Spleen (tissue), 11 donors: Measurements from ENCODE around the gene CRNKL1. TPM values are rescaled to one million over a fixed set of nuclear protein-coding genes. Genes with fewer than 3 reads are reported as not detected.

Experiments
- DNase-seq: peaks from one replicate; pipeline ENCODE4 v3.0.0-alpha.2; 2020
- H3K27ac ChIP-seq, 8 donors: fragments of 200-600 bp; sonication (generic) in 7 of 8; 1 replicate in 4 of 8; 2 replicates in 4 of 8; pipeline versions ENCODE4 v1.5.0 to v1.8.0; 2016 to 2021; ENCODE audit warnings: inconsistent platforms in 4 of 8, mild to moderate bottlenecking in 4 of 8, moderate library complexity in 1 of 8
- H3K27me3 ChIP-seq, 7 donors: fragments of 200-600 bp; sonication (generic) in 6 of 7; replicated peaks in 1 of 7; 1 replicate in 4 of 7; 2 replicates in 3 of 7; pipeline versions ENCODE4 v1.5.0 to v1.8.0; 2016 to 2021; ENCODE audit warnings: inconsistent platforms in 3 of 7, mild to moderate bottlenecking in 1 of 7
- H3K36me3 ChIP-seq, 6 donors: fragments of 200-600 bp; sonication (generic) in 5 of 6; 1 replicate in 4 of 6; 2 replicates in 2 of 6; pipeline versions ENCODE4 v1.5.0 to v1.8.0; 2016 to 2021; ENCODE audit warnings: inconsistent platforms in 2 of 6
- H3K4me1 ChIP-seq, 6 donors: fragments of 200-600 bp; sonication (generic) in 5 of 6; 1 replicate in 3 of 6; 2 replicates in 3 of 6; pipeline versions ENCODE4 v1.5.0 to v1.8.0; 2016 to 2021; ENCODE audit warnings: inconsistent platforms in 3 of 6
- H3K4me3 ChIP-seq, 8 donors: fragments of 200-600 bp; sonication (generic) in 7 of 8; 1 replicate in 4 of 8; 2 replicates in 4 of 8; pipeline versions ENCODE4 v1.5.0 to v1.8.0; 2016 to 2021; ENCODE audit warnings: inconsistent platforms in 4 of 8, mild to moderate bottlenecking in 4 of 8, moderate library complexity in 2 of 8
- H3K9me3 ChIP-seq, 8 donors: fragments of 200-600 bp; sonication (generic) in 7 of 8; 1 replicate in 4 of 8; 2 replicates in 4 of 8; pipeline versions ENCODE4 v1.5.0 to v1.8.0; 2016 to 2021; ENCODE audit warnings: inconsistent platforms in 4 of 8
- POLR2A ChIP-seq, 3 donors: fragments of 450-650 bp; IDR thresholded peaks; one replicate each; pipeline ENCODE4 v1.5.1; 2017; ENCODE audit warnings: antibody characterized with exemption in 3 of 3, mild to moderate bottlenecking in 1 of 3
- POLR2AphosphoS5 ChIP-seq, 3 donors: sonication (generic); formaldehyde crosslinking; IDR thresholded peaks; one replicate each; pipeline ENCODE4 v1.5.1; 2017; ENCODE audit warnings: antibody characterized with exemption in 3 of 3
- WGBS, 5 donors: extraction: QIAGEN DNeasy Blood & Tissue Kit in 3 of 5; methylation state at CpG; one replicate each; pipeline versions ENCODE4 v1.1.5 to v1.1.7; 2013 to 2018; 5-methylcytosine and 5-hydroxymethylcytosine counted together
- intact Hi-C: fragments of 100-400 bp; cut with DNase I; formaldehyde crosslinking; loops from one replicate; pipeline ENCODE4 v1.15.0; 2023; ENCODE audit warnings: low total_unique reads
- polyA plus RNA-seq, 3 donors: library from polyadenylated mRNA; stranded (reverse); fragments of 200-250 nt; gene quantifications; one replicate each; pipeline ENCODE4 v1.2.1, GENCODE V29; 2013
- total RNA-seq, 7 donors: library from RNA; depleted of rRNA in 3 of 7; stranded (reverse); fragments of >200 nt in 3 of 7; fragmentation: NEBNext Ultra II Directional in 4 of 7; extraction: Animal tissue kit (Norgen Biotek cat#: 25700) in 4 of 7; gene quantifications; one replicate each; pipeline versions ENCODE4 v1.1.0 to v1.2.1, GENCODE V29; 2016 to 2021
- TF ChIP-seq, protein P1 (sequence below), 11 experiments: fragments of 200-600 bp in 7 of 11; fragments of 450-650 bp in 4 of 11; sonication (generic) in 4 of 11; IDR thresholded peaks in 8 of 11; conservative IDR thresholded peaks in 3 of 11; 1 replicate in 7 of 11; 2 replicates in 4 of 11; pipeline versions ENCODE4 v1.4.0 to v1.8.0; 2016 to 2021; ENCODE audit warnings: antibody characterized with exemption in 11 of 11, inconsistent platforms in 4 of 11, mild to moderate bottlenecking in 1 of 11
- donor health status: healthy with polysubstance abuse.
- donor health status: DM: no; HTN: no; CAD: no; lungs with moderate emphysema.
- donor health status: DM: no; HTN: no; CAD: no.
- donor health status: Bipolar disorder and iron deficiency.
- donor health status: healthy.
- donor health status: DM: no; HTN: no; CAD: no.
- donor health status: DM: yes; HTN: yes; CAD: no.

Gene CRNKL1
- total and polyA plus RNA-seq, 10 donors = 14.2 to 24.7 (median 23.4) TPM

DNA sequence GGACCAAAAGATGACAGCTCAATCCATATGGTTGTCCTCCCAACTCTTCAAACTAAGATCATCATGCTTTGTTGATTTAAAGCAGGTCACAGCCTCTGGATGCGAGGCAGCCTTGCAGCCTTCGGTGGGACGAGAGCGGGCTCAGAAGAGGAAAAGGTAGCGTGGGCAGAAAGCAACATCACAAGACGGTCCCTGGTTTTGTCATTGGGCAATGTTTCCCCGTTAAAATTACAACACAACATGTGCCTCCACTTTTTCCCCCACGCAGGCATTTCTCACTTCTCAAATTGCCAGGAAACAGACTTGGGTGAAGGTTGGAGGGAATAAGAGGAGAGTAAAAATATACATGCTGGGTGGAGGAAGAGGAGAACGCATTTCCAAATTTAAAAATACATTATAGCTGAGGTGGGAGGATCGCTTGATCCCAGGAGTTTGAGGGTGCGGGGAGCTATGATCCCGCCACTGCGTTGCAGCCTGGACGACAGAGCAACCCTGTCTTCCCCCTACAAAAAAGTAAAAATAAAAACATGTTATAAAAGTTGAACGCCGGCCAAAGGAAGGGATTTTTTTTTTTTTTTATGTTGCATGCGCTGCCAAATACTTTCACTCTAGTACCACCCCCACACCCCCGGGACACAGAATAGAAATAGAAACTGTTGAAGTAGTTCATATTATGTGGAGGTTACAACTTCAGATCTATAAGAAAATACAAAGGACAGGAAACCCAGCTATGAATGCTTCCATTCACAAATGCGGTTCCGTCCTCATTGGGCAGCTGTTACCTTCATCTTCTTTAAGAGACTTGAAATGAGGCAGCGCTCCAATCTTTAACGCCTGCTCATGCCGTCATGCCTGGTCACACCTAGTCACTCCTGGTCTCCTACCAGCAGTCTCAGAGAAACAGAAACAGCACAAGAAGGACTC lies 49.0 kb downstream of the CRNKL1 start:
- no peak for DNase-seq
- Histone ChIP-seq H3K4me1 (peaks cover 8 to 68% (median 24%) of the 10 kb centered on the region in 6 donors), H3K4me3 (peak overlapping the region in 5 of 8 donors; percentile 4 to 42 (median 12)), H3K36me3 (peaks cover 0 to 45% (median 8%) of the 10 kb centered on the region in 6 donors), H3K27me3 (peaks cover 0 to 12% (median 0%) of the 10 kb centered on the region in 7 donors), H3K9me3 (no peaks in the 10 kb centered on the region), H3K27ac (peak overlapping the region; percentile 19 to 83 (median 68))
- intact Hi-C loops = no loop called here
- TF ChIP-seq, protein P1, sequence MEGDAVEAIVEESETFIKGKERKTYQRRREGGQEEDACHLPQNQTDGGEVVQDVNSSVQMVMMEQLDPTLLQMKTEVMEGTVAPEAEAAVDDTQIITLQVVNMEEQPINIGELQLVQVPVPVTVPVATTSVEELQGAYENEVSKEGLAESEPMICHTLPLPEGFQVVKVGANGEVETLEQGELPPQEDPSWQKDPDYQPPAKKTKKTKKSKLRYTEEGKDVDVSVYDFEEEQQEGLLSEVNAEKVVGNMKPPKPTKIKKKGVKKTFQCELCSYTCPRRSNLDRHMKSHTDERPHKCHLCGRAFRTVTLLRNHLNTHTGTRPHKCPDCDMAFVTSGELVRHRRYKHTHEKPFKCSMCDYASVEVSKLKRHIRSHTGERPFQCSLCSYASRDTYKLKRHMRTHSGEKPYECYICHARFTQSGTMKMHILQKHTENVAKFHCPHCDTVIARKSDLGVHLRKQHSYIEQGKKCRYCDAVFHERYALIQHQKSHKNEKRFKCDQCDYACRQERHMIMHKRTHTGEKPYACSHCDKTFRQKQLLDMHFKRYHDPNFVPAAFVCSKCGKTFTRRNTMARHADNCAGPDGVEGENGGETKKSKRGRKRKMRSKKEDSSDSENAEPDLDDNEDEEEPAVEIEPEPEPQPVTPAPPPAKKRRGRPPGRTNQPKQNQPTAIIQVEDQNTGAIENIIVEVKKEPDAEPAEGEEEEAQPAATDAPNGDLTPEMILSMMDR (IDR thresholded peaks at IDR 0.05 in 8 of 11, conservative IDR thresholded peaks at IDR 0.05 in 3 of 11) = no peak
- peak in 2 of 3 donors; percentile 43 to 60 for TF ChIP-seq POLR2AphosphoS5 (IDR thresholded peaks at IDR 0.05)
- TF ChIP-seq POLR2A (IDR thresholded peaks at IDR 0.05) = no peak
- WGBS, 5 donors = 8 to 20% (median 15%) methylated on average over 23 of the region's 23 CpGs

DNA sequence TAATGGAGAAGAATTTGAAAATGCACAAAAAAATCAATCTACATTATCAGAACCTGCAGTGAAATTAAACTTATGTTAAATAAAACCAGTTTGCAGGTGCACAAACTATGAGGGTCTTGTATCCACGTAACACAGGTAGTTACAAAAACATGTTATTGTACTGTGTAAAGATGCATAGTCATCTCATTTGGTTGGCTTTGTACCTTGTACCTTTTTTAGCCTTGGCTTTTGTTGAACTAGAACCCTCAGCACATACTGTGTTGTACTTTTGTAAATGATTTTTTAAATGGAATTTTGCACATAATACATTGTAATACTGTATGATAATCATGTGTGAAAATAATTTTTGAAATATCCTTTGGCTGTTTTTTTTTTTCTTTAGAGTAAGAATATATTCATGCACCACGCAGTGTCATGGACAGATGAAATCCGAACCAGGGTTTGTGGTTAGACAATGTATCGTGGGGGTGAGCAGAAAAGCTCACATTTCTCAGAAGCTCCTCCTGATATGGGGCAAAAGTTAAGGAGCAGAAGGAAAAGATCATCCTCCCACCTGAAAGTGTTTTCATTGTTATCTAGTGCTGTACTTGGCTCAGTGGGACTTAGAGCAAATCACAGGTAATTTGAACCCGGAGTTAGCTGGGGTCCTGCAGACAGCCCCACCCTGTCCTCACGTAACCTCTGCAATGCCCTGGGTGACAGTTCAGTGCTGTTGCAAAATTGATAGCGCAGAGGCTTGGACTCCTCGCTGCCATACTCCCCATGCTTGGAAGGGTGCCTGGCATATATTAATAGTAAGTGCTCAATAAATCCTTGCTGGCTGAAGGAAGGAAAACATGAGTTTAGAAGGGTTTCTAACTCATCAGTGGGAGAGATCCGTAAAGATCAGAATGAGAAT lies 49.9 kb downstream of the CRNKL1 start:
- H3K27ac ChIP-seq = peak overlapping the region; percentile 15 to 83 (median 68)
- no peaks in the 10 kb centered on the region for H3K9me3 ChIP-seq
- peak overlapping the region in 1 of 8 donors; percentile 42 for H3K4me3 ChIP-seq
- no peak for DNase-seq
- peaks cover 8 to 73% (median 26%) of the 10 kb centered on the region in 6 donors for H3K4me1 ChIP-seq
- TF ChIP-seq POLR2A (IDR thresholded peaks at IDR 0.05) (no peak), POLR2AphosphoS5 (IDR thresholded peaks at IDR 0.05) (no peak)
- TF ChIP-seq, protein P1 (IDR thresholded peaks at IDR 0.05 in 8 of 11, conservative IDR thresholded peaks at IDR 0.05 in 3 of 11) = no peak
- H3K36me3 ChIP-seq = peaks cover 0 to 54% (median 15%) of the 10 kb centered on the region in 6 donors
- intact Hi-C loops = no loop called here
- peaks cover 0 to 12% (median 0%) of the 10 kb centered on the region in 7 donors for H3K27me3 ChIP-seq
- 45 to 65% (median 51%) methylated on average over 9 of the region's 9 CpGs for WGBS, 5 donors

DNA sequence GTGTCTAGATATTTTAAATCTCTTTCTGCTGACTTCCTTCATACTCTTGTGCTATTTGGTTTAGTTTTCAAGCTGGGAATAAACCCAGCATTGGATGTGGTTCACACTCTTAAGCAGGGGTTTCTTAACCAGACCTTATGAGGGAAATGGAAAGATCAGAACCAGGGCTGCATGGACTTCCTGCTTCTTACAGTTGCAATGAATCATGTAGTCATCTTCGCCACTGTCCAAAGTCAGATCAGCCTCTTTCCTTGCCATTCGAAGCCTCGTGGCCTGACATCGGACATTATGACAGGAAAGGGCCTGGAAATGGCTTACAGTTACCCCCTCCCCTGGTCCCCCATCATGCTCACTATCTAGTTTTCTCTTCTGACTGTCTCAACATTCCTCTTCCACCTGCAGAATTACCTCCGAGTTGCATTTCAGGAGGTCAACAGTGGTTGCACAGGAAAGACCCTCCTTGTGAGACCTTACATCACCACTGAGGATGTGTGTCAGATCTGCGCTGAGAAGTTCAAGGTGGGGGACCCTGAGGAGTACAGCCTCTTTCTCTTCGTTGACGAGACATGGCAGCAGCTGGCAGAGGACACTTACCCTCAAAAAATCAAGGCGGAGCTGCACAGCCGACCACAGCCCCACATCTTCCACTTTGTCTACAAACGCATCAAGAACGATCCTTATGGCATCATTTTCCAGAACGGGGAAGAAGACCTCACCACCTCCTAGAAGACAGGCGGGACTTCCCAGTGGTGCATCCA lies 51.9 kb downstream of the CRNKL1 start:
- no peak for TF ChIP-seq POLR2AphosphoS5 (IDR thresholded peaks at IDR 0.05)
- TF ChIP-seq, protein P1 (IDR thresholded peaks at IDR 0.05 in 8 of 11, conservative IDR thresholded peaks at IDR 0.05 in 3 of 11) = no peak
- TF ChIP-seq POLR2A (IDR thresholded peaks at IDR 0.05) = no peak
- Histone ChIP-seq H3K27ac (peak overlapping the region in 2 of 8 donors; percentile 19 to 23), H3K27me3 (peaks cover 0 to 12% (median 0%) of the 10 kb centered on the region in 7 donors), H3K4me1 (peaks cover 13 to 92% (median 35%) of the 10 kb centered on the region in 6 donors), H3K4me3 (no peak overlapping the region), H3K36me3 (peaks cover 0 to 72% (median 18%) of the 10 kb centered on the region in 6 donors), H3K9me3 (no peaks in the 10 kb centered on the region)
- intact Hi-C loops = no loop called here
- DNase-seq = no peak
- WGBS, 5 donors = 63 to 78% (median 66%) methylated on average over 12 to 14 of the region's 14 CpGs
